Fibroblast of lung (primary cell): ENCODE measurements around the gene SNRPA1. TPM values are rescaled to one million over a fixed set of nuclear protein-coding genes. Genes with fewer than 3 reads are reported as not detected.

Experiments
- DNase-seq, 2 donors: peaks; one replicate each; pipeline versions ENCODE4 v3.0.0 to v3.0.0-alpha.2; 2010; ENCODE audit warnings: low read depth in 2 of 2
- H2AFZ ChIP-seq: 2 replicates; pipeline ENCODE4 v1.5.1; 2012; ENCODE audit warnings: low read length, control low read depth, inconsistent platforms
- H3K27ac ChIP-seq: 2 replicates; pipeline ENCODE4 v1.5.1; 2011; ENCODE audit warnings: low read length, control low read depth; ENCODE audit not compliant: insufficient read depth
- H3K27me3 ChIP-seq: 2 replicates; pipeline ENCODE4 v1.5.1; 2011; ENCODE audit warnings: mild to moderate bottlenecking, low read length; ENCODE audit not compliant: control insufficient read depth, insufficient read depth
- H3K36me3 ChIP-seq: 2 replicates; pipeline ENCODE4 v1.5.1; 2011; ENCODE audit warnings: low read length; ENCODE audit not compliant: control insufficient read depth, insufficient read depth
- H3K4me1 ChIP-seq: 2 replicates; pipeline ENCODE4 v1.5.1; 2011; ENCODE audit warnings: low read length; ENCODE audit not compliant: control insufficient read depth, insufficient read depth; ENCODE audit errors: extremely low read depth
- H3K4me2 ChIP-seq: 2 replicates; pipeline ENCODE4 v1.5.1; 2011; ENCODE audit warnings: low read length, control low read depth; ENCODE audit not compliant: insufficient read depth; ENCODE audit errors: extremely low read depth
- H3K4me3 ChIP-seq, 4 experiments: fragments of 200-600 bp in 1 of 4; sonication (generic) in 1 of 4; replicated peaks in 1 of 4; 2 replicates each; pipeline ENCODE4 v1.5.1; 2011 to 2016; ENCODE audit warnings: low read length in 4 of 4, low read depth in 3 of 4, mild to moderate bottlenecking in 3 of 4, control low read depth in 2 of 4, inconsistent platforms in 1 of 4, mixed read lengths in 1 of 4; ENCODE audit not compliant: insufficient read depth in 1 of 4; ENCODE audit errors: control extremely low read depth in 1 of 4
- H3K79me2 ChIP-seq: 2 replicates; pipeline ENCODE4 v1.5.1; 2012; ENCODE audit warnings: mild to moderate bottlenecking, low read length, inconsistent platforms; ENCODE audit not compliant: control insufficient read depth, insufficient read depth
- H3K9ac ChIP-seq: 2 replicates; pipeline ENCODE4 v1.5.1; 2011; ENCODE audit warnings: mild to moderate bottlenecking, low read length, control low read depth; ENCODE audit not compliant: insufficient read depth
- H3K9me3 ChIP-seq: 2 replicates; pipeline ENCODE4 v1.5.1; 2012; ENCODE audit warnings: low read depth, low read length; ENCODE audit not compliant: control insufficient read depth, insufficient read depth
- H4K20me1 ChIP-seq: 2 replicates; pipeline ENCODE4 v1.5.1; 2011; ENCODE audit warnings: low read length; ENCODE audit not compliant: control insufficient read depth, insufficient read depth; ENCODE audit errors: extremely low read depth
- EZH2 ChIP-seq: IDR thresholded peaks from 2 replicates; pipeline ENCODE4 v1.5.1; 2012; ENCODE audit warnings: low read length, control low read depth, mild to moderate bottlenecking; ENCODE audit errors: missing control alignments
- polyA minus RNA-seq: library from RNA; depleted of rRNA, polyadenylated mRNA; stranded (reverse); fragments of >200 nt; gene quantifications from 2 replicates; pipeline ENCODE4 v1.2.3, GENCODE V29; 2011; ENCODE audit warnings: low replicate concordance
- polyA plus RNA-seq, 2 donors: library from polyadenylated mRNA; depleted of rRNA in 1 of 2; stranded (reverse) in 1 of 2; unstranded in 1 of 2; fragments of >200 nt; gene quantifications; 2 replicates each; pipeline ENCODE4 v1.2.1, GENCODE V29; 2011 to 2012; ENCODE audit warnings: missing spikeins in 1 of 2
- total RNA-seq: library from RNA; depleted of rRNA; stranded (reverse); fragments of >200 nt; gene quantifications from 2 replicates; pipeline ENCODE4 v1.2.1, GENCODE V29; 2014
- TF ChIP-seq, protein P1 (sequence below), 2 donors: IDR thresholded peaks in 1 of 2; conservative IDR thresholded peaks in 1 of 2; 1 replicate in 1 of 2; 2 replicates in 1 of 2; pipeline ENCODE4 v1.5.1; 2011 to 2012; ENCODE audit warnings: low read length in 2 of 2, control low read depth in 1 of 2, inconsistent platforms in 1 of 2, low read depth in 1 of 2, mild to moderate bottlenecking in 1 of 2

Gene SNRPA1
- total RNA-seq: 7.7 and 12.9 TPM in 2 replicates
- polyA plus RNA-seq: 90.3 and 118 TPM in 2 replicates
- 55.7 and 70.8 TPM in 2 replicates for polyA plus RNA-seq (2012)
- 5.2 and 5.3 TPM in 2 replicates for polyA minus RNA-seq

DNA sequence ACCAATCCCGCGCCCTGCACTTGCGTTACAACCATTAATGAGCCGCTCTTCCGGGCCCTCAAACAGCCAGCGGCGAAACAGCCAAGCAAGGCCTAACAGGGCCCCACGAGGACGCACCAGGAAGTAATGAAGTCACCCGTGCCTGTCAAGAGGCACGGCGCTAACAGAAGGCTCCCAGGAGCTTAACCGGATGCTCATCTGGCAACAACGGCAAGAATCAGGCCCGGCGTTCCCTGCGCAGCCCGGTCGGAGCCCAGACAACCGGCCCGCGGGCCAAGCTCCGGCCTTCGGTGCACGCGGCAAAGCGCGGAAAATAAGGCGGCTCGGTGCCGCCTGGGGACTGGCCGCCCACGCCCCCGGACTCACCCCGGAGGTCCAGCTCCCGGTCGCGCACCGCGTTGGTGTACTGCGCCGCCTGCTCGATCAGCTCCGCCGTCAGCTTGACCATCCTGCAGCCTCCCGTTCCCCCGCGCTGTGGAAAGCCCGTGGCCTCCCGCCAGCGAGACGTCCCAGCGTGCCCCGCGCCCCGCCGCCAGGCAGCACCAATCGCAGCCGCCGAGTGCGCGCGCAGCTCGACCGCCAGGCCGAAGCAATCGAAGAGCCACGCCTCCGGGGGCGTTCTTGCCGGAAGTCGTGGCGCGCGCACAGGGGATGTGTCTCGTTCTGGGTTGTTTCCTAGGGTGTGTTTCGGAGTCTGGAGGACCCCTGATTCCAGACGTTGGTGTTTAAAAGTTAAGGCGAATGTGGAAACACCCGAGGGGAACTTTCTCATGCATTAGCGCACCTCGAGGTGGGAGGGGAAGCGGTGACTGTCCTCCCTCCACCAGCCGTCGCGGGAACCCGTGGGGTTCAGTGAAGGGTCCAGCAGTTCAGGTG, at the start of gene SNRPA1:
Gene SNRPA1 (minus strand): TSS at position 518 of the 876 bp plus-strand sequence. CDS start 70 bp downstream, at position 448.
- Histone ChIP-seq H3K27me3 (no peaks in the 10 kb centered on the region), H4K20me1 (no peaks in the 10 kb centered on the region), H3K9me3 (no peaks in the 10 kb centered on the region), H3K36me3 (peaks cover 2% of the 10 kb centered on the region), H3K79me2 (peaks cover 47% of the 10 kb centered on the region), H3K9ac (peak within 1 kb of the TSS; percentile 89), H2AFZ (peak within 1 kb of the TSS; percentile 82), H3K4me1 (peaks cover 4% of the 10 kb centered on the region), H3K4me2 (peak within 1 kb of the TSS; percentile 96), H3K4me3 (peak within 1 kb of the TSS; percentile 63 to 96 (median 94)), H3K27ac (peak within 1 kb of the TSS; percentile 90)
- peak; percentile 95 to 96 for DNase-seq
- TF ChIP-seq EZH2: no peak

DNA sequence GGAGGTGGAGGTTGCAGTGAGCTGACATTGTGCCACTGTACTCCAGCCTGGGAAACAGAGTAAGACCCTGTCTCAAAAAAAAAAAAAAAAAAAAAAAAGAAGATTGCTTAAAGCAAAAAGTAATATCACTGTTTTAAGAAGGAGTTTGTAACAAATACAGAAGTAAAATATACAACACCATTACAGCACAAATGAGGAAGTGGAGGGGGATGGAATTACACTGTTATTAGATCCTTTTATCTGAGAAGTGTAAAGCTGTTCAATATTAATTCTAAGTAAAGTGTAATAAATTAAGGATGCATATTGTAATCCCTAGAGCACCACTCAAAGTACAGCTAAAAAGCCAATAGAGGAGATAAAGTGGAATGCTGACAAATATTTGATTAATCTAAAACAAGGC, 47.0 kb upstream of the SNRPA1 start:
- Histone ChIP-seq H3K4me2 (no peak overlapping the region), H2AFZ (no peak overlapping the region), H3K27ac (no peak overlapping the region), H4K20me1 (no peaks in the 10 kb centered on the region), H3K79me2 (no peaks in the 10 kb centered on the region), H3K27me3 (no peaks in the 10 kb centered on the region), H3K4me3 (no peak overlapping the region), H3K9ac (no peak overlapping the region), H3K36me3 (no peaks in the 10 kb centered on the region), H3K9me3 (no peaks in the 10 kb centered on the region), H3K4me1 (no peaks in the 10 kb centered on the region)
- no peak for TF ChIP-seq EZH2
- TF ChIP-seq, protein P1, sequence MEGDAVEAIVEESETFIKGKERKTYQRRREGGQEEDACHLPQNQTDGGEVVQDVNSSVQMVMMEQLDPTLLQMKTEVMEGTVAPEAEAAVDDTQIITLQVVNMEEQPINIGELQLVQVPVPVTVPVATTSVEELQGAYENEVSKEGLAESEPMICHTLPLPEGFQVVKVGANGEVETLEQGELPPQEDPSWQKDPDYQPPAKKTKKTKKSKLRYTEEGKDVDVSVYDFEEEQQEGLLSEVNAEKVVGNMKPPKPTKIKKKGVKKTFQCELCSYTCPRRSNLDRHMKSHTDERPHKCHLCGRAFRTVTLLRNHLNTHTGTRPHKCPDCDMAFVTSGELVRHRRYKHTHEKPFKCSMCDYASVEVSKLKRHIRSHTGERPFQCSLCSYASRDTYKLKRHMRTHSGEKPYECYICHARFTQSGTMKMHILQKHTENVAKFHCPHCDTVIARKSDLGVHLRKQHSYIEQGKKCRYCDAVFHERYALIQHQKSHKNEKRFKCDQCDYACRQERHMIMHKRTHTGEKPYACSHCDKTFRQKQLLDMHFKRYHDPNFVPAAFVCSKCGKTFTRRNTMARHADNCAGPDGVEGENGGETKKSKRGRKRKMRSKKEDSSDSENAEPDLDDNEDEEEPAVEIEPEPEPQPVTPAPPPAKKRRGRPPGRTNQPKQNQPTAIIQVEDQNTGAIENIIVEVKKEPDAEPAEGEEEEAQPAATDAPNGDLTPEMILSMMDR (conservative IDR thresholded peaks at IDR 0.05 in 1 of 2, IDR thresholded peaks at IDR 0.05 in 1 of 2; ENCODE audit: low read depth in 1 of 2, low read length in 2 of 2): no peak
- DNase-seq: no peak

DNA sequence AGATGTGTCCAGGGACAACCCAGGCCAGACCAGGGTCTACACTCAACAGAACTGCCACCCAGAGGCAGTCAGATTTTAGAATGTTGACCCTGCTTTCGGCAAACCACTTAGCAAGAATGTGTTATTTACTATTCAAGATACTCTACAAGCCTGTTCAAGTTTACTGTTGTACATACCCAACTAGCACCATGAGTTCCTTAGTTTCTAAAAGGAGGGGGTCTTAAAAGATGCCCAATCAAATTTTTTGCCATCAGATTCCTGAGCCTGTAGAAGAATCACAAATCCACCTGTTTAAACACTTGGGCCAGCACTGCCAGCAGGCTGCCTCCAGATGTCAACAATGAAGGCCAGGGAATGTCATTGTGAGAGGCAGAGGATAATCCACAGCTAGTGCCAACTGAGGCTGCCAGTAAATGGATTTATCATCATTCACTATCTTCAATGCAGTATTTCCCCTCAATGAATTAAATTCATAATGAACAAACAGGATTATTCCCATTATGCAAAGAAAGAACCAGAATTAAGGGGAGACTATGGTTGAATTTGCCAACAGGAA, 43.5 kb upstream of the SNRPA1 start:
- Histone ChIP-seq H3K9me3 (no peaks in the 10 kb centered on the region), H3K4me1 (no peaks in the 10 kb centered on the region), H3K27ac (no peak overlapping the region), H3K9ac (no peak overlapping the region), H3K4me3 (no peak overlapping the region), H3K4me2 (no peak overlapping the region), H3K36me3 (no peaks in the 10 kb centered on the region), H3K27me3 (no peaks in the 10 kb centered on the region), H2AFZ (no peak overlapping the region), H3K79me2 (no peaks in the 10 kb centered on the region), H4K20me1 (no peaks in the 10 kb centered on the region)
- no peak for DNase-seq
- TF ChIP-seq EZH2: no peak
- TF ChIP-seq, protein P1 (conservative IDR thresholded peaks at IDR 0.05 in 1 of 2, IDR thresholded peaks at IDR 0.05 in 1 of 2; ENCODE audit: low read depth in 1 of 2, low read length in 2 of 2): no peak
